ENCODE data around the gene ZGLP1.
A peak's percentile ranks its signal among the peaks of the same experiment; 100 is the strongest.
"Not testable (repeated sequence)": the region's sequence is repeated elsewhere in the genome, so short reads cannot be mapped to it uniquely, and the experiment has no call there.

The ZGLP1 gene

GRCh38 chr19:10293637-10294367 is 15.8 kb downstream of the ZGLP1 start:
- DNase-seq (ENCODE audit: low read depth) = no peak

DNA sequence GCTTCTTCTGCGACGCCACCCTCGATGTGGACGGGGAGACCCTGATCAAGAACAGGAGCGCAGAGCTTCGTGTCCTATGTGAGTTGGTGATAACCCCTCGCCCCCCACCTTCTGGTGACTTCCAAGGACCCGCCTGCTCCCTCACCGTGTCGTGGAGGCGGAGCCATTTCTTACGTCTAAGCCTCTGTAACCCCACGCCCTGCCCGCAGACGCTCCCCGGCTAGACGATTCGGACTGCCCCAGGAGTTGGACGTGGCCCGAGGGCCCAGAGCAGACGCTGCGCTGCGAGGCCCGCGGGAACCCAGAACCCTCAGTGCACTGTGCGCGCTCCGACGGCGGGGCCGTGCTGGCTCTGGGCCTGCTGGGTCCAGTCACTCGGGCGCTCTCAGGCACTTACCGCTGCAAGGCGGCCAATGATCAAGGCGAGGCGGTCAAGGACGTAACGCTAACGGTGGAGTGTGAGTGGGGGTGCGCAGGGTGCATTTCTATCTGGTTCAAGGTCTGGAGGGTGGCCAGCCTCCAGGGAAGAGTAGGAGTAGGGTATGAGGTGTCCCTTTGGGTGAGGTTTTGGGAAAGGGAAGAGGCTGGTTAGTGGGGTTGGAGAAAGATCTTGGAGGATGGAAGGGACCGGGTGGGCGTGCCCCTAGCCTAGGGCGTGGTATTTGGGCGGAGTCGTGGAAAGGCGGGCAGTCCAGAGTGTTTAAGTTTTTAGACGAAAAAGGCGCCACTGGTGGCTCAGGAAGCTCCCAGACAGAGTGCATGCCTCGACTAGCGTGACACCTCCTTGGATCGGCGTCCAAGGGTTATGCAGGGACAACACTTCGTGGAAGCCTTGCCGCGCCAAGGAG is 16.6 kb downstream of the ZGLP1 start:
- no peak for DNase-seq (ENCODE audit: low read depth)

DNA sequence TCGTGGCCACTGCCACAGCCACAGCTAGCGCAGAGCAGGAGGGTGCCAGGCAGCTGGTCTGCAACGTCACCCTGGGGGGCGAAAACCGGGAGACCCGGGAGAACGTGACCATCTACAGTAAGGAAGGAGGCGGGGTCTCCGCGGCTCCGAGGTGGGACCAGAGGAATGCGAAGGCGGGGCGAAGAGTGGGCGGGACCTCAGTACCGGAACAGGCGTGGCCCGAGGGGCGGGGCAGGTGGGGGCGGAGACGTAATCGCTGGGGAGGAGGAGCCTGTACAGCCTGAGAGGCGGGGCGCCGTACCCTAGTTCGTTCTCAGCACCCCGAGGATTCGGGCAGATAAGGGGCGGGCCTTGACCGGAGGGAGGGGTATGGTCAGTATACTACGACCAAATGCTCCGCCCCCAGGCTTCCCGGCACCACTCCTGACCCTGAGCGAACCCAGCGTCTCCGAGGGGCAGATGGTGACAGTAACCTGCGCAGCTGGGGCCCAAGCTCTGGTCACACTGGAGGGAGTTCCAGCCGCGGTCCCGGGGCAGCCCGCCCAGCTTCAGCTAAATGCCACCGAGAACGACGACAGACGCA is 17.3 kb downstream of the ZGLP1 start:
- DNase-seq (ENCODE audit: low read depth) = peak; percentile 74

- no peak for DNase-seq (ENCODE audit: low read depth)
These were observed 17.9 kb downstream of the ZGLP1 start for GRCh38 chr19:10291554-10292205.

- no peak for DNase-seq (ENCODE audit: low read depth)
These were observed 18.6 kb downstream of the ZGLP1 start for GRCh38 chr19:10290876-10291553.

DNA sequence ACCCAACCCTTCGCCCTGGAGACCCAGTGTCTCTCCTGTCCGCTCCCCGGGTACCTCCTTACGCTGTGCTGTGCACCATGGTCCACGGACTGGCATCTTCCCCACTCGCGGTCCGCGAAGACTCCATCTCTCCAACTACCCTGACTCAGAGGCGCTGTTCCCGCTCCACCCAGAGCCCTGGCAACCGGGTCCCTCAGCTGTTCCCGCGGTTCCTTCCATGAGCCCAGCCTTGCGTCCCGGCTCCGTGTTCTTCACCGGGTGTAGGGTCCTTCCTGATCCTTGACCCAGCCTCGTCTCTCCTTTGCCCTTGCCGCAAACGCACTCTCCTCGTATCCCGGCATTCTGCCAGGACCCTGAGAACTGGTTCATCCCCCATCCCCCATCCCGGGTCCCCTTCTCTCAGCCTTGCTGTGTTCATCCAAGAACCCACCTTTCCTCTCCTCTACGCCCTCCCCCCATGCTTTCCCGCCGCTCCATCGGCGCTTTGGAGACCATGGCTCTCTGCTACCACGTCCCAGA is 19.2 kb downstream of the ZGLP1 start:
- DNase-seq (ENCODE audit: low read depth) = no peak

GRCh38 chr19:10289836-10290356 is 19.7 kb downstream of the ZGLP1 start, which contains the start of gene ICAM5:
Gene ICAM5 (plus strand): TSS chr19:10289952. CDS start chr19:10290044, 92 bp downstream.
- DNase-seq (ENCODE audit: low read depth) = no peak

GRCh38 chr19:10289167-10289835 is 20.3 kb downstream of the ZGLP1 start:
- no peak for DNase-seq (ENCODE audit: low read depth)

DNA sequence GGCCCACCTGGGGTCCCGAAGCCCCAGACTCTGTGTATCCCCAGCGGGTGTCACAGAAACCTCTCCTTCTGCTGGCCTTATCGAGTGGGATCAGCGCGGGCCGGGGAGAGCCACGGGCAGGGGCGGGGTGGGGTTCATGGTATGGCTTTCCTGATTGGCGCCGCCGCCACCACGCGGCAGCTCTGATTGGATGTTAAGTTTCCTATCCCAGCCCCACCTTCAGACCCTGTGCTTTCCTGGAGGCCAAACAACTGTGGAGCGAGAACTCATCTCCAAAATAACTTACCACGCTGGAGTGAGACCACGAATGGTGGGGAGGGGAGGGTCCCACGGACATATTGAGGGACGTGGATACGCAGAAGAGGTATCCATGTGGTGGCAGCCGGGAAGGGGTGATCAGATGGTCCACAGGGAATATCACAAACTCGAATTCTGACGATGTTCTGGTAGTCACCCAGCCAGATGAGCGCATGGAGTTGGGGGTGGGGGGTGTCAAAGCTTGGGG is 20.9 kb downstream of the ZGLP1 start:
- DNase-seq (ENCODE audit: low read depth) = peak; percentile 62

GRCh38 chr19:10286803-10287737 is 22.5 kb downstream of the ZGLP1 start, which contains the start of gene ICAM4:
Gene ICAM4 (plus strand): TSS chr19:10286955. CDS start chr19:10287013, 58 bp downstream.
- DNase-seq (ENCODE audit: low read depth) = no peak

- DNase-seq (ENCODE audit: low read depth) = no peak
These were observed 24.2 kb downstream of the ZGLP1 start for GRCh38 chr19:10285393-10285792.

DNA sequence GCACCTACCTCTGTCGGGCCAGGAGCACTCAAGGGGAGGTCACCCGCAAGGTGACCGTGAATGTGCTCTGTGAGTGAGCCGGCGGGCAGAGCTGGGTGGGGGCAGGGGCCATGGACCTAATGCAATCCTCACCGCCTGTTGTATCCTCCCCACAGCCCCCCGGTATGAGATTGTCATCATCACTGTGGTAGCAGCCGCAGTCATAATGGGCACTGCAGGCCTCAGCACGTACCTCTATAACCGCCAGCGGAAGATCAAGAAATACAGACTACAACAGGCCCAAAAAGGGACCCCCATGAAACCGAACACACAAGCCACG is 24.7 kb downstream of the ZGLP1 start:
- no peak for DNase-seq (ENCODE audit: low read depth)

DNA sequence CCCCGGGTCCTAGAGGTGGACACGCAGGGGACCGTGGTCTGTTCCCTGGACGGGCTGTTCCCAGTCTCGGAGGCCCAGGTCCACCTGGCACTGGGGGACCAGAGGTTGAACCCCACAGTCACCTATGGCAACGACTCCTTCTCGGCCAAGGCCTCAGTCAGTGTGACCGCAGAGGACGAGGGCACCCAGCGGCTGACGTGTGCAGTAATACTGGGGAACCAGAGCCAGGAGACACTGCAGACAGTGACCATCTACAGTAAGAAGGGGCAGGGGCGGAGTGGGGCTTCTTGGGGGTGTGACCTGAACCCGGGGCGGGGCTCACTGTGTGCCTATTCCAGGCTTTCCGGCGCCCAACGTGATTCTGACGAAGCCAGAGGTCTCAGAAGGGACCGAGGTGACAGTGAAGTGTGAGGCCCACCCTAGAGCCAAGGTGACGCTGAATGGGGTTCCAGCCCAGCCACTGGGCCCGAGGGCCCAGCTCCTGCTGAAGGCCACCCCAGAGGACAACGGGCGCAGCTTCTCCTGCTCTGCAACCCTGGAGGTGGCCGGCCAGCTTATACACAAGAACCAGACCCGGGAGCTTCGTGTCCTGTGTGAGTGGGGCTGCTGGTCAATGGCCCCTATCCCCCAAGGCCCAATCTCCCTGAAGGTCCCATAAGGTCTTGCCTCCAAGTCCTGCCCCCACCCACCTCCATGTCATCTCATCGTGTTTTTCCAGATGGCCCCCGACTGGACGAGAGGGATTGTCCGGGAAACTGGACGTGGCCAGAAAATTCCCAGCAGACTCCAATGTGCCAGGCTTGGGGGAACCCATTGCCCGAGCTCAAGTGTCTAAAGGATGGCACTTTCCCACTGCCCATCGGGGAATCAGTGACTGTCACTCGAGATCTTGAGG is 25.3 kb downstream of the ZGLP1 start:
- DNase-seq (ENCODE audit: low read depth) = no peak

- no peak for DNase-seq (ENCODE audit: low read depth)
These were observed 26.1 kb downstream of the ZGLP1 start for GRCh38 chr19:10283301-10284064.

DNA sequence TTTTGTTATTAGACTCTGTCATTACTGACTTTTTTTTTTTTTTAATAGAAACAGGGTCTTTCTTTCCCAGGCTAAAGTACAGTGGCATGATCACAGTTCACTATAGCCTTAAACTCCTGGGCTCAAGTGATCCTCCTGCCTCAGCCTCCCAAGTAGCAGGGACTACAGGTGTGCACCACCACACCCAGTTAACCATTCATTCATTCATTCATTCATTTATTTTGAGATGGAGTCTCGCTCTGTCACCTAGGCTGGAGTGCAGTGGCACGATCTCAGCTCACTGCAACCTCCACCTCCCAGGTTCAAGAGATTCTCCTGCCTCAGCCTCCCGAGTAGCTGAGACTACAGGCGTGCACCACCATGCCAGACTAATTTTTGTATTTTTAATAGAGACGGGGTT is 27.6 kb downstream of the ZGLP1 start:
- DNase-seq (ENCODE audit: low read depth) = not testable (repeated sequence)

DNA sequence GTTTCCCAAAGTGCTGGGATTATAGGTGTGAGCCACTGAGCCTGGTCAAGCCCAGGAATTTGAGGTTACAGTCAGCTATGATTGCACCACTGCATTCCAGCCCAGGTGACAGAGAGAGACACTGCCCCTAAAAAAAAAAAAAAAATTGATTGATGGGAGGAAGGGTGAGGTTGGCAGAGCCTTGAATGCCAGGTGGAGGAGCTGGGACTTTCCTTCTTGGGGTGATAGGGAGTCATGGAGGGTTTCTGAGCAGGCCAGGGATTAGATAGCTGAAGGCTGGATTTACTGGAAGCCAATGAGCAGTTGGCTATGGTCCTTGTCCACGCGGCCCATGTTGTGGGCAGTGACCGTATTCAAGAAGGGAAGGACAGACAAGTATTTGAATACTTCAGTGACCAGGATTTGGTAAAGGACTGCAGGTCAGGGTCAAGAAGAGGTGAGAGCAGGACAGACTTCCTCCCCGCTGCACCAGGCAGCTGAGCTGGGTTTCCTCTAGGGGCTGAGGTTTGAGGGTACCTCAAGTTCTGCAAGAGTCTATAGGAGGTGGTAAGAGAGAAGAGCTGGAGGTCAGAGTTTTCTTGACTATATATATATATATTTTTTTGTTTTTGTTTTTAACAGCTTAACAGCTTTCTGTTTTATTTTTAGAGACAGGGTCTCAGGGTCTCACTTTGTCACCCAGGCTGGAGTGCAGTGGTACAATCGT is 29.7 kb downstream of the ZGLP1 start:
- no peak for DNase-seq (ENCODE audit: low read depth)

DNA sequence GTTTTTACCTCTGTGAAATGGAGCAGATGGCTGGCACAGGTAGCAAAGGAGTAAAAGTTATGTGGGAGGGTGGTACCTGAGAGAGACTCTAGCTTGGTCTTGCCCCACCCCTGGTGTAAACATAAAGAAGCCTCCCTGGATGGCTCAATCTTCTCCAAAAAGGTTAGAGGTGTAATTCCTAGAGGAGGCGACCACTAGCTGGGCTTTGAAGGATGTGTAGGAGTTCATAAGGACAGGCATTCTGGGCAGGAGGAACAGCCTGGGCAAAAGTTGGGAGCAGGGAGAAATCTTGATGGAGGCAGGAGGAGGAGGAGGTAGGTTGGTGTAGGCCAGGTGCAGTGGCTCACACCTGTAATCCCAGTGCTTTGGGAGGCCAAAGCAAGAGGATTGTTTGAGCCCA is 30.7 kb downstream of the ZGLP1 start:
- no peak for DNase-seq (ENCODE audit: low read depth)

All from amniotic epithelial cell (primary cell).